K562 (cell line): ENCODE measurements around the gene KHSRP. TPM values are rescaled to one million over a fixed set of nuclear protein-coding genes. Genes with fewer than 3 reads are reported as not detected.

ENCODE experiments used
- BCL6 ChIP-seq: fragments of 250-450 bp; sonication (Bioruptor Pico); IDR thresholded peaks from 2 replicates; pipeline ENCODE4 v1.4.0; 2020
- BRCA1 ChIP-seq, 2 experiments: fragments of 450-650 bp in 1 of 2; sonication (generic) in 1 of 2; formaldehyde crosslinking in 1 of 2; IDR thresholded peaks; 2 replicates each; pipeline versions ENCODE4 v1.5.0 to v1.6.1; 2017 to 2020; ENCODE audit warnings: mild to moderate bottlenecking in 1 of 2, missing genetic modification reagents in 1 of 2
- E2F3 ChIP-seq: fragments of 250-450 bp; sonication (Bioruptor Pico); IDR thresholded peaks from 2 replicates; pipeline ENCODE4 v1.4.0; 2020; ENCODE audit warnings: mild to moderate bottlenecking
- ELF4 ChIP-seq: fragments of 450-650 bp; formaldehyde crosslinking; IDR thresholded peaks from 2 replicates; pipeline ENCODE4 v1.4.0; 2022; ENCODE audit warnings: missing genetic modification characterization
- GATAD2A ChIP-seq: fragments of 450-650 bp; IDR thresholded peaks from 2 replicates; pipeline ENCODE4 v1.6.1; 2017
- MXI1 ChIP-seq: IDR thresholded peaks from 2 replicates; pipeline ENCODE4 v1.6.1; 2011; ENCODE audit warnings: low read depth, mild to moderate bottlenecking, improper control_type of control experiment, low read length
- NELFE ChIP-seq: IDR thresholded peaks from 2 replicates; pipeline ENCODE4 v1.6.1; 2011; ENCODE audit warnings: mild to moderate bottlenecking; ENCODE audit not compliant: insufficient read depth, insufficient read length
- NFIX ChIP-seq: fragments of 250-450 bp; sonication (Bioruptor Pico); IDR thresholded peaks from 2 replicates; pipeline ENCODE4 v1.4.0; 2020; ENCODE audit warnings: low read depth, mild to moderate bottlenecking, moderate library complexity
- NR4A1 ChIP-seq, 2 experiments: fragments of 250-450 bp in 1 of 2; fragments of 450-650 bp in 1 of 2; sonication (Bioruptor Pico) in 1 of 2; IDR thresholded peaks; 2 replicates each; pipeline versions ENCODE4 v1.4.0 to v1.6.1; 2016 to 2020; ENCODE audit warnings: mild to moderate bottlenecking in 2 of 2, missing compliant biosample characterization in 1 of 2, missing genetic modification characterization in 1 of 2, moderate library complexity in 1 of 2
- PTRF ChIP-seq: fragments of 450-650 bp; IDR thresholded peaks from 2 replicates; pipeline ENCODE4 v1.6.1; 2016; ENCODE audit warnings: mild to moderate bottlenecking, missing genetic modification characterization, missing compliant biosample characterization
- SMARCA5 ChIP-seq: fragments of 450-650 bp; IDR thresholded peaks from 2 replicates; pipeline ENCODE4 v1.6.1; 2016
- SNIP1 ChIP-seq: fragments of 450-650 bp; IDR thresholded peaks from 2 replicates; pipeline ENCODE4 v1.7.1; 2017; ENCODE audit warnings: low read depth, mild to moderate bottlenecking
- ZBTB43 ChIP-seq: sonication (generic); formaldehyde crosslinking; IDR thresholded peaks from 2 replicates; pipeline ENCODE4 v1.8.0; 2023; ENCODE audit warnings: mild to moderate bottlenecking, missing genetic modification reagents
- ZHX1 ChIP-seq: fragments of 150-350 bp; conservative IDR thresholded peaks from 2 replicates; pipeline ENCODE4 v1.6.1; 2014; ENCODE audit warnings: low read length
- ZNF253 ChIP-seq: fragments of 250-450 bp; sonication (Bioruptor Pico); conservative IDR thresholded peaks from 2 replicates; pipeline ENCODE4 v1.6.1; 2021; ENCODE audit warnings: mild to moderate bottlenecking
- ZNF609 ChIP-seq: sonication (generic); formaldehyde crosslinking; IDR thresholded peaks from 2 replicates; pipeline ENCODE4 v1.8.1; 2023; ENCODE audit warnings: missing genetic modification reagents, mild to moderate bottlenecking, borderline replicate concordance
- ZNF740 ChIP-seq, 3 experiments: fragments of 200-800 bp in 1 of 3; sonication (Bioruptor generic) in 1 of 3; sonication (generic) in 1 of 3; formaldehyde crosslinking in 1 of 3; IDR thresholded peaks; 2 replicates each; pipeline versions ENCODE4 v1.6.1 to v1.8.0; 2016 to 2022; ENCODE audit warnings: mild to moderate bottlenecking in 2 of 3, missing compliant biosample characterization in 2 of 3, missing genetic modification characterization in 2 of 3, missing genetic modification reagents in 1 of 3
- polyA plus RNA-seq, 8 experiments: library from polyadenylated mRNA; depleted of rRNA in 4 of 8; stranded (reverse) in 5 of 8; unstranded in 3 of 8; fragments of >200 nt; fragmentation: Nextera tagmentation in 2 of 8; fragmentation: Illumina TruSeq in 1 of 8; extraction: Ambion mirVana in 2 of 8; extraction: Trizol in 1 of 8; gene quantifications; 2 replicates each; pipeline versions ENCODE4 v1.2.1 to v1.2.3, GENCODE V29; 2011 to 2014; ENCODE audit warnings: inconsistent platforms in 1 of 8, missing spikeins in 1 of 8
- total RNA-seq, 7 experiments: library from RNA; depleted of rRNA in 6 of 7; stranded (reverse); fragments of >200 nt in 6 of 7; fragmentation: Illumina TruSeq in 2 of 7; extraction: Trizol in 2 of 7; gene quantifications; 2 replicates each; pipeline versions ENCODE4 v1.2.1 to v1.2.3, GENCODE V29; 2011 to 2021; ENCODE audit warnings: low replicate concordance in 1 of 7

The KHSRP gene
- total and polyA plus RNA-seq, 9 of the 15 experiments (the other 6 are each of a cell fraction or from before 2014, with no cell fraction given) = 4.2 to 564 (median 139) TPM

- no peak for TF ChIP-seq ZNF609 (CRISPR knock-in tag)
- peak; percentile 41; the same call in 1 of the 2 replicates for TF ChIP-seq MXI1
- TF ChIP-seq NELFE = no peak
- no peak for TF ChIP-seq SMARCA5
- no peak for TF ChIP-seq NR4A1 (CRISPR knock-in tag; IDR thresholded peaks at IDR 0.05)
- TF ChIP-seq NR4A1 (tag; IDR thresholded peaks at IDR 0.05) = no peak
- no peak for TF ChIP-seq ELF4 (CRISPR knock-in tag)
- no peak for TF ChIP-seq BCL6 (CRISPR knock-in tag)
- TF ChIP-seq ZBTB43 (CRISPR knock-in tag) = no peak
- no peak for TF ChIP-seq ZNF253 (CRISPR knock-in tag)
- TF ChIP-seq ZHX1 = no peak
- TF ChIP-seq PTRF (tag) = no peak
- no peak for TF ChIP-seq BRCA1 (IDR thresholded peaks at IDR 0.05)
- TF ChIP-seq BRCA1 (CRISPR knock-in tag; IDR thresholded peaks at IDR 0.05) = no peak
- no peak for TF ChIP-seq NFIX (CRISPR knock-in tag)
- no peak for TF ChIP-seq SNIP1
- TF ChIP-seq E2F3 (CRISPR knock-in tag) = no peak
- TF ChIP-seq ZNF740 (CRISPR knock-in tag; IDR thresholded peaks at IDR 0.05) = peak; percentile 89
- TF ChIP-seq ZNF740 (tag; IDR thresholded peaks at IDR 0.05) = peak in 1 of 2 experiments; percentile 44; a peak in 1 of 4 replicates
- no peak for TF ChIP-seq GATAD2A
Measured at GRCh38 chr19:6373096-6373812, 51.4 kb downstream of the KHSRP start (continued).
